IMR-90 (cell line): ENCODE measurements around the gene DRICH1.
A peak's percentile ranks its signal among the peaks of the same experiment; 100 is the strongest.
"Not testable (repeated sequence)": the region's sequence is repeated elsewhere in the genome, so short reads cannot be mapped to it uniquely, and the experiment has no call there.

ENCODE experiments used
- BHLHE40 ChIP-seq: fragments of 150-350 bp; IDR thresholded peaks from 2 replicates; pipeline ENCODE4 v1.6.1; 2016; ENCODE audit warnings: mild to moderate bottlenecking, low read depth, low read length
- CEBPB ChIP-seq: IDR thresholded peaks from 2 replicates; pipeline ENCODE4 v1.6.1; 2012; ENCODE audit warnings: low read depth, low read length, improper control_type of control experiment
- CHD1 ChIP-seq: IDR thresholded peaks from 2 replicates; pipeline ENCODE4 v1.6.1; 2012; ENCODE audit warnings: low read depth, low read length, improper control_type of control experiment
- CTCF ChIP-seq: conservative IDR thresholded peaks from 2 replicates; pipeline ENCODE4 v1.5.1; 2012; ENCODE audit warnings: mild to moderate bottlenecking, low read depth, low read length, improper control_type of control experiment
- MAFK ChIP-seq: IDR thresholded peaks from 2 replicates; pipeline ENCODE4 v1.6.1; 2012; ENCODE audit warnings: low read depth, low read length, improper control_type of control experiment
- MXI1 ChIP-seq: IDR thresholded peaks from 2 replicates; pipeline ENCODE4 v1.6.1; 2012; ENCODE audit warnings: low read depth, mild to moderate bottlenecking, low read length, moderate library complexity, borderline replicate concordance
- NFE2L2 ChIP-seq: fragments of 150-350 bp; IDR thresholded peaks from 2 replicates; pipeline ENCODE4 v1.6.1; 2016; ENCODE audit warnings: low read depth, mild to moderate bottlenecking, low read length
- POLR2A ChIP-seq: IDR thresholded peaks from 2 replicates; pipeline ENCODE4 v1.6.1; 2012; ENCODE audit warnings: mild to moderate bottlenecking, low read depth, low read length
- RAD21 ChIP-seq: IDR thresholded peaks from 2 replicates; pipeline ENCODE4 v1.6.1; 2012; ENCODE audit warnings: low read length, improper control_type of control experiment
- RFX5 ChIP-seq: IDR thresholded peaks from 2 replicates; pipeline ENCODE4 v1.8.0; 2012; ENCODE audit warnings: low read depth, mild to moderate bottlenecking, low read length, moderate library complexity
- SMC3 ChIP-seq: fragments of 150-350 bp; IDR thresholded peaks from 2 replicates; pipeline ENCODE4 v1.6.1; 2016; ENCODE audit warnings: low read depth, mild to moderate bottlenecking, antibody characterized with exemption, low read length, moderate library complexity
- USF2 ChIP-seq: fragments of 150-350 bp; IDR thresholded peaks from 2 replicates; pipeline ENCODE4 v1.6.1; 2017; ENCODE audit warnings: mild to moderate bottlenecking, antibody characterized with exemption, low read length, low read depth

GRCh38 chr22:23627401-23628055 lies 4.6 kb downstream of the DRICH1 start:
- TF ChIP-seq CHD1, CEBPB, POLR2A, MXI1, MAFK, USF2, SMC3, NFE2L2, RFX5, BHLHE40: not testable (repeated sequence)
- TF ChIP-seq CTCF = peak; percentile 30; the same call in 1 of the 2 replicates
- peak; percentile 23 for TF ChIP-seq RAD21
